ENCODE measurements around the gene UNC45B. TPM values are rescaled to one million over a fixed set of nuclear protein-coding genes. Genes with fewer than 3 reads are reported as not detected.

The UNC45B gene
- total RNA-seq, 2 experiments from 2014 or later, result 0.06 TPM; not detected in 1

Other genes with a start within 250 kb of the UNC45B start
- 1 to 10 TPM; 1.9 to 2.4 TPM for gene CCT6B, start 186.4 kb upstream of the UNC45B start, total RNA-seq
- gene ZNF830, start 186.3 kb upstream of the UNC45B start, total RNA-seq, result 10 to 100 TPM; 27.7 to 32.7 TPM
- gene LIG3, start 167.3 kb upstream of the UNC45B start, total RNA-seq, result 10 to 100 TPM; 54.4 to 56.5 TPM
- 10 to 100 TPM; 47.7 to 52.2 TPM for gene RFFL, start 84.1 kb upstream of the UNC45B start, total RNA-seq
- gene RAD51D, start 28.0 kb upstream of the UNC45B start, total RNA-seq, result 10 to 100 TPM; 34.0 to 43.0 TPM
- not detected for gene FNDC8, start 26.2 kb upstream of the UNC45B start, total RNA-seq
- gene NLE1, start 5.5 kb upstream of the UNC45B start, total RNA-seq, result 10 to 100 TPM; 23.0 to 30.5 TPM
- not detected for gene SLC35G3, start 46.6 kb downstream of the UNC45B start, total RNA-seq
- 100 to 1,000 TPM; 158 to 193 TPM for gene SLFN5, start 95.3 kb downstream of the UNC45B start, total RNA-seq
- gene SLFN11, start 225.8 kb downstream of the UNC45B start, total RNA-seq, result 10 to 100 TPM; 65.6 to 73.3 TPM